Stimulated activated CD8-positive, alpha-beta memory T cell treated with anti-CD3 and anti-CD28 coated beads, Interleukin-15, amount 100 ng/mL, for 24 hours (primary cell): Measurements from ENCODE around the gene OFD1.
"Not testable (repeated sequence)": the region's sequence is repeated elsewhere in the genome, so short reads cannot be mapped to it uniquely, and the experiment has no call there.

Experiments
- DNase-seq: peaks from one replicate; pipeline ENCODE4 v3.0.0-alpha.2; 2020; ENCODE audit warnings: low read depth

Gene OFD1

DNA sequence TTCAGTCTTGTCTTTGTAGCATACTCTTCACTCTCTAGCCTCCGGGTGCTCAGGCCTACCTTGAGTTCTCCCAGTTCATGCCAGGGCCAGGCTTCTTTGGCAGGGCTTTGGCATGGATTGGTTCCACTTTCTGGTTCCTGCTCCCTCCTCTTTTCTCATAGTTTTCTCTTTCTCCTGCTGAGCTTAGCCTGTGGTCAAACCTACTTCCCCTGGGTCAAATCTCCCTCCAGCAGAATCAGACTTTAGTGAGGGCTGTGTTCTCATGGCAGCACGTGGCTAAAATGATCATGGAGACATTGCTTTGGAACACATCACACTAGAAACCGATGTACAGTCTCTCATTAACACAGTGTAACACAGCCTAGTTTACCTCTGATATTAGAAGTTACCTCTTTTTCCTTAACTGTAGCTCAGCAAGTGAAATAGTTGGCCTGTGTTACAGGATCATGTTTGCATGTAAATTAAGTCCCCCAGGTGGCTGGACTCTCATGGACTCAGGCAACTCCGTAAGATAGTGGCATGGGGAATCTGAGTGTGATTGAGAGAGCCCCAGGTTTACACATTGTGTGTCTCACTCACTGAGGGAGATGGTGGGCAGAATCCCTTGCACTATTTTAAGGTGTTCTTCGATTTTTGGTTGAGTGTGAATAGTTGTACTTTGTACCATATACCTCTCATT is 32.3 kb upstream of the OFD1 start:
- DNase-seq, result no peak

DNA sequence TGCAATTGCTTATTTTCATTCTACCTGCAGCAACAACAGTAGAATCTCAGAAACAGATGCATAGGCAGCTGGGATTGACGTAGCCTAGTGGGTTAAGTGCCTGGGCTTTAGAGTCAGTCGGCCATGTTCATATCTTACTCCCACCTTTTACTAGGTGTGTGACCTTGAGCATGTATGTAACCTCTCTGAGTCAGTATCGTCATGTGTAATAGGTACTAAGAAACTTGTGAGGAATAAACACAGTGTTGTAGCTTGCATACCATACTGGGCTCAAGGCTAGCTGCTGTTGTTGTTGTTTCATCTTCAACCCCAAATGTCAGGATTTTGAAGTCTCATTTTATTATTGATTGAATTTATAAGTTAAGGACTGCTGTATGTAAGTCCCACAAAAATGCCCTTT is 31.4 kb upstream of the OFD1 start:
- no peak for DNase-seq

DNA sequence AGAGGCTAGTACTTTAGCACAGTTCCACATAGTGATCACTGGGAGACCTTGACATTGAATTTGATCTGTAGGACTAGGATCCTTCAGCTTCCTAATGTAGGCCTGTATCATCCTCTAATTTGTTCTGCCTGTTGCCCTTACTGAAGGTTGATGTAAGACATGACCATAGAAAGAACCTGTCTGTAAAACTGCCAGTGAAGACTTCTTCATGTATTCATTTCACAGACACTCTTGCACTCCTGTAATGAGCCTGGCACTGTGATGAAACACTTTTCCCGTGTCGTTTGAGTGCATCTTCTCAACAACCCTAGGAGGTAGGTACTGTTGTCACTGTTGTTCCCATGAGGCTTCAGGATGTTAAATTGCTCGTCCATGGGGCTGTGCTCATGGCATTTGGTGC is 31.0 kb upstream of the OFD1 start:
- no peak for DNase-seq

DNA sequence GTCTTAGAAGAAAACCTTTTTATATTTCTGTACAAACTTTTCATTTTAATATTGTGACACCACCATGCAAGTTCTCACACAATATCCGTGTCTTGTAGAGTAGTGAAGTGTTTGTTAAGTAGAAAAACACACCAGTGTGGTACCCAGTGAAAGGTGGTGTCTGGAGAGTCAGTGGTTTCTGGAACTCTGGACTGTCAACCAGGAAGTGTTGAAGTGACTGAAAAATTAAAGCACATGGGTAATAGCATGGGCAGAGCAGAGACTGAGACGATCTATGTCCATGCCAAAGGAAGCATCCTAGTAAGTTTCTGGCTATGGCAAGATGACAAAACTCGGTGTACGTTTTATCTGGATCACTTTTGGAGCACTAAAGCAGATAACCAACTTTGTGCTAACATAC is 23.4 kb upstream of the OFD1 start:
- no peak for DNase-seq

DNA sequence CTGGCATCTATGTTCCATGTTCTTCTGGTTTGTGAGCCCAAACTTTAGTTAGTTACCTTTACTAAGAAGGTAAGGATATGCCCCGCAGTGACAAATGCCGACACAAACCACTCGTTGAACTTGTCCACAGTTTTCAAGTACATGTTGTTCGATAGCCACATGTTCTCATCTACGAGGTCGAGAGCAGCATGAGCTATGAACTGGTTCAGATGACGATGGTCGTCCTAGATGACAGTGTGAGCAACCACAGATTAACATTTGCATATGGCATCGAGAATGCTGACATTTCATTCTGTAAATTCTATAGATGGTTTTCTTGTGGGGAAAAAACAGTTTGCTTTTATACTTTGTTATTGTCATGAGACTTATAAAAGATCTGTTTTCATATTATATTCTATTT is 18.1 kb upstream of the OFD1 start:
- DNase-seq, result no peak

DNA sequence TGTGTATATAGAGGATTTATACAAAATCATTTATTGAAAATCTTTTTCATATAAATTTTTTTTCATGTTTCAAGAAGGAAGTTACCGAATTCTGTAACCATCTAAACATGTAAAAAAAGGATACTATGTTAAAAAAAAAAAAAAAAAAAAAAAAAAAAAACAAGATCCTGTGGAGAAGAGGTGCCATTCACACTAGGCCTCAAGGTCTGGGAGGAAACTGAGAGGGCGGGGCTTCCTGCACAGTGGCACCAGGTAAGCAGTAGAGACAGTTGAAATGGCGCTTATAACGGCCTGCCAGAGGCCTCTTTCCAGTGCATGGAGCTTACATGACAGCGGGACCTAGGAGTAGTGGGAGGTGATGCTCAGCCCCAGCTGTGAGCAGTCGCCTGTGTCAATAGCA is 17.6 kb upstream of the OFD1 start:
- DNase-seq, result no peak

DNA sequence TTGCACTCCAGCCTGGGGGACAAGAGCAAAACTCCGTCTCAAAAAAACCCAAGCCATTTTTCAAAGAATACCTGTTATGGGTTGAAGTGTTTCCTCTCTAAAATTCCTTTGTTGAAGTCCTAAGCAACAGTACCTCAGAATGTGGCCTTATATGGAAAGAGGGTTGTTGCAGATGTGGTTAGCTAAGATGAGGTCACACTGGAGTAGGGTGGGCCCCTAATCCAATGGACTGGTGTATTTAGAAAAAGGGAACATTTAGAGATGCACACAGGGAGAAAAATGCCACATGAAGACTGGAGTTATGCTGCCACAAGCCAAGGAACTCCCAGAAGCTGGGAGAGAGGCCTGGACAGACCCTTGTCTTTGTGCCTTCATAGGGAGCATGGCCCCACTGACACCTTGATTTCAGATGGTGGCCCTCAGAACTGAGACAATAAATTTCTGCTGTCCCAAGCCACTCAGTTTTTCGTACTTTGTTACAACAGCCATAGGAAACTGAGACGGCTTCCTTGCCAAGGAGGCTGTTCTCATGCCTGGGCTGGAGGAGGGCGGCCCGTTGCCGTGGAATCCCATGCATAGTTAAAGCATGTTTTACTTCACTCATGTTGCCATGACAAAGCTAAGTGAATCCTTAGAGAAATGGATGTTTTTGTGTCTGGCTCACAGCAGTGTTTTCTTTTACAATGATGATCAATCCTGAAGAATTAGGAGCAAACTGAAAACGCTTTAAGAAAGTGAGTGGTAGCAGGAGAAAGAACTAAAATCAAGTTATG is 16.7 kb upstream of the OFD1 start:
- DNase-seq, result no peak

DNA sequence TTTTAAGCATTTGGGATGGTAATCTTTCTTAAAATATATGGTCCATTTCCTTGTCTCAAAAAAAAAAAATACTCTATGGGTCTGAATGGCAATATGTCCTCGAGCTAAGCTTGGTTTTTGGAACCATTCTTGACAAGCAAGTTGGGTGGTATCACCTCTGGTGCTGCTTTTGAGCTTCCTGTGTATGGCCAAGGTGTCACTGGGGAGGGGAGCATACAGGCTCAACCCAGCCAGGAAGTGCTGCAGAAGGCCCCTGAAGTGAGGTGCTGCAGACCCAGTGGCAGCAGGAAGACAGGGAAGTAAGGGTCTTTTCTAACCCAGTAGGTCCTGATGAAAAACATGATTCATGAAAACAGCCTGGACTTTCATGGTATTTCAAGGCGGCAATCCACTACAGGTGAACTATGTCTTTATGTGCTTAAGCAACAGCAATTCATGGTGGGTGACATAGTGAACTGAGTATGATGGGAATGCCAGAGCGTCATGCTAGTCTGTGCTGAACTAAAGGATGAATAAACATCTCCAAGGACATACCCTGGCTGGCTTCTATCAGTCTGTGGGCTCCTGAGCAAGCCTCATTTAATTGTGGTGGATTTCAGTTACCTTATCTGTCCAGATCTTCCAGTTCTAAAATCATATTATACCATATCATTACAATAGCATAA is 15.2 kb upstream of the OFD1 start:
- DNase-seq, result no peak

DNA sequence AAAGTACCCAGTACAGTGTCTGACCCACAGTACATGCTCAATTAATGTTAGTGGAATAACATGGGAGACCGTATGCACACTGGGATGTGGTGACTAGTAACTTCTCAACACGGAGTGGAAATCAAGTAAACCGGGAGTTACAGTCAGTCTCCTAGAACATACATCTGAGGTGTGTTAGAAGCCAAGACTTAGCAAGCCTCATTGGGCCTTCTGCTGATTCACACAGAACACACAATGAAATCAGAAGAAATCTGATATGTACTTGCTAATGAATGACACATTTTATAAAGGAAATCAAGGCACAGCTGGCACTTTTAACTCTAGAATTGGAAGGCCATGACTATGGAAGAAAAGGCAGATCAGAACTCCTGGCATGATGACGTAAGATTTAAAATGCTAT is 13.2 kb upstream of the OFD1 start:
- no peak for DNase-seq

DNA sequence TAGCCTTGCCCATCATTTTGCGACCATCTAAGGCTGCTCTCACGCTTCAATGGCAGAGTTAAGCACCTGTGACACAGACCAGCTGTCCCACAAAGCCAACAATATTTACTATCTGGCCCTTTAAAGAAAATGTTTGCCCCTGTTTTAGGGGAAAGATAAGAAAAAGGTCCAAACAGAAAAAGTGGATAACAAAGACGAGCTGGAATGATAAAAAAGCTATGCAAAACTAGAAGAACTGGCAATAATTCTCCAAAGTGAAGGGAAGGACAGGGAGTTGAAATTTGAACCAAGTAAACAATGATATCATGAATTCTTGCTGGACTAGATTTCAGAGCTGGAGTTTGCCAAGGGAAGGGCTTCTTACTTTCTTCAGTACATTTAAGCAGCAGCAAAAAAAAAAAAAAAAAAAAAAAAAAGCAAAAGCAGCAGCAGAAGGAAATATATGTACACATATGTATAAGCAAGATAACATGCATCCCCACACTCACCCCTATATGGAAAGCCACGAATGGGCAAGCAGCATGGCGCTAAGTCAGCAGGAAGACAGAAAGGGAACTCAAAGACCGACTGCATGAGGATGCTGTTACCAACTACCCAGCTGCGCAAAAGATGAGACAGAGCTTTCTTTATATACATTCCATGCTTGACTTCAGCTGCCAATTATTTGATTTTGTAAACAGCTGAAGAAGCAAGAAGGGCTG is 12.6 kb upstream of the OFD1 start:
- DNase-seq, result no peak

DNA sequence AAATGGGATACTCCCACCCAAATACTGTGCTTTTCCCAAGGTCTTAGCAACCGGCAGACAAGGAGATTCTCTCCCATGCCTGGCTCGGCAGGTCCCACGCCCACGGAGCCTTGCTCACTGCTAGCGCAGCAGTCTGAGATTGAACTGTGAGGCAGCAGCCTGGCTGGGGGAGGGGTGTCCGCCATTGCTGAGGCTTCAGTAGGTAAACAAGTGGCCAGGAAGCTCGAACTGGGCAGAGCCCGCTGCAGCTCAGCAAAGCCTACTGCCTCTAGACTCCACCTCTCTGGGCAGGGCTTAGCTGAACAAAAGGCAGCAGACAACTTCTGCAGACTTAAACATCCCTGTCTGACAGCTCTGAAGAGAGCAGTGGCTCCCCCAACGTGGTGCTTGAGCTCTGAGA is 9.7 kb upstream of the OFD1 start:
- DNase-seq, result not testable (repeated sequence)

DNA sequence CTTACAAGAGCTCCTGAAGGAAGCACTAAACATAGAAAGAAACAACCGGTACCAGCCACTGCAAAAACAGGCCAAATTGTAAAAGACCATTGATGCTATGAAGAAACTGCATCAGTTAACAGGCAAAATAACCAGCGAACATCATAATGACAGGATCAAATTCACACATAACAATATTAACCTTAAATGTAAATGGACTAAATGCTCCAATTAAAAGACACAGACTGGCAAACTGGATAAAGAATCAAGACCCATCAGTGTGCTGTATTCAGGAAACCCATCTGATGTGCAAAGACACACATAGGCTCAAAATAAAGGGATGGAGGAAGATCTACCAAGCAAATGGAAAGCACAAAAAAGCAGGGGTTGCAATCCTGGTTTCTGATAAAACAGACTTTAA is 8.0 kb upstream of the OFD1 start:
- not testable (repeated sequence) for DNase-seq

DNA sequence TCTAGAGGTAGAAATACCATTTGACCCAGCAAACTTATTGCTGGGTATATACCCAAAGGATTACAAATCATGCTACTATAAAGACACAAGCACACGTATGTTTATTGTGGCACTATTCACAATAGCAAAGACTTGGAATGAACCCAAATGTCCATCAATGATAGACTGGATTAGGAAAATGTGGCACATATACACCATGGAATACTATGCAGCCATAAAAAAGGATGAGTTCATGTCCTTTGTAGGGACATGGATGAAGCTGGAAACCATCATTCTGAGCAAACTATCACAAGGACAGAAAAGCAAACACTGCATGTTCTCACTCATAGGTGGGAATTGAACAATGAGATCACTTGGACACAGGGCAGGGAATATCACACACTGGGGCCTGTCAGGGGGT is 4.0 kb upstream of the OFD1 start:
- not testable (repeated sequence) for DNase-seq

DNA sequence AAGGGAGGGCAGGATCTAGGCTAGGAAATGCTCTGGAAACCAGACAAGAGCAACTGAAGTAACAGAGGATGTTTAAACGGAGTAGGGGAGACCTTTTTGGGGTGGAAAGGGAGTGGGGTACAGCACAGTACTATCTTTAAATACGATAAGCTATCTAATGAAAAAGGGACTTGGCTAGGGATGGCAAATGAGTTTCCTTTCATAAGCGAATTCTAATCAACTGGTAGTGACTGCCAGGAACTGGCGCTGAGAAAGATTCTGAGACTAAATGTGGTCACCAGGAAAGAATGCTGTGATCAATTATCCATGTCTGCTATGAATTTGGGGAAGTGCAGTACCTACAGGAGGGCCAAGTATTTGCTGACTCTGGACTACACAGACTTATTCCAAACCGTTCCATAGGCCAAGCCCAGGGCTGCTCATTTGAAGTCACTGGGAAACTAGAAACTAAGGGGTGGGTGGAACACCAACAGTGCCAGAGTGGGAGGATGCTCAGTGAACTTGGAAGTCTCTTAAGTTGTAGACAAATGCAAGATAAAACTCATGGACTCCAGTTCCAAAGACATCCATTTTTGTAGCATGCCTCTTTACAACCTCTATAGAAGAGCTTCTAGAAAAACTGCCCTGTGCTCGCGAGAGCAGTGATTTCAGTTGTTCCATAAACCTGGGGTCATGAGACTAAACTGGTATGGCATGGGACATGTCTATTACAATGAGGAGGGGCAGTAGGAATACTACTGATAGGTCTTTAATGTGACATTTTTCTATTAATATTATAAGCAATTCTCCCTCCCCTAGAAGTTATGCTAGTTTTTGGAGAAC is 2.1 kb upstream of the OFD1 start:
- no peak for DNase-seq

DNA sequence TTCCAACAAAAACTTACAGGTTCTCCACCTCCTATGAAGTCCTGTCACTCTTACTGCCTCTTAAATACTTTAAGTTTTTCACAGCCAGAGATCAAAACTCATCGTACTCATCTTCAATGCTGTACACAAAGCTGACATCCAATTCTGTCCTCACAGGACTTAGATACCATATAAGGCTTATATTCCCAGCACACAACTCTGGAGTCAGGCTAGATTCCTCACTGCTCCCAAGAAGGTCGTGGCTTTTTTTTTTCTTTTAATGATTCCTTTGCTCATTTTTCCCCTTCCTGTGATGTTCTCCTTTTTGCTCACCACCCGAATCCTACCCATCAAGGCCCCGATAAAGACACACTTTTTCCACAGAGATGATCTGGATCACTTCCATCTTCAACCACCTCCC is 1.0 kb upstream of the OFD1 start:
- DNase-seq, result no peak

DNA sequence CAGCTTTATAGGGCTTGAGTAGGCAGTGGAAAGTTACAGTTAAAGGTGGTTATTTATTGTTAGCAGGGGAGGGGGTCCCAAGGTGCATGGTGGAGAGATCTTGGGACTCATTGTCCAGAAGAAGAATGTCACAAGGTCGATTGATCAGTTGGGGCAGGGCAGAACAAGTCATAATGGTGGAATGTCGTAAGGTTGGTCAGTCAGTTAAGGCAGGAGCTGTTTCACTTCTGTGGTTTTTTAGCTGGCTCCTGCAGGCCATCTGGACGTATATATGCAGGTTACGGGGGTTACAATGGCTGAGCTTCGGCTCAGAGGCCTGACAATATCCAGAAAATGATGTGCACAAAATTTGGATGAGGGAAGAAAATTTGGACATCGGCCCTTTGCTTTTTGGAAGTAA is 7.1 kb downstream of the OFD1 start:
- no peak for DNase-seq

DNA sequence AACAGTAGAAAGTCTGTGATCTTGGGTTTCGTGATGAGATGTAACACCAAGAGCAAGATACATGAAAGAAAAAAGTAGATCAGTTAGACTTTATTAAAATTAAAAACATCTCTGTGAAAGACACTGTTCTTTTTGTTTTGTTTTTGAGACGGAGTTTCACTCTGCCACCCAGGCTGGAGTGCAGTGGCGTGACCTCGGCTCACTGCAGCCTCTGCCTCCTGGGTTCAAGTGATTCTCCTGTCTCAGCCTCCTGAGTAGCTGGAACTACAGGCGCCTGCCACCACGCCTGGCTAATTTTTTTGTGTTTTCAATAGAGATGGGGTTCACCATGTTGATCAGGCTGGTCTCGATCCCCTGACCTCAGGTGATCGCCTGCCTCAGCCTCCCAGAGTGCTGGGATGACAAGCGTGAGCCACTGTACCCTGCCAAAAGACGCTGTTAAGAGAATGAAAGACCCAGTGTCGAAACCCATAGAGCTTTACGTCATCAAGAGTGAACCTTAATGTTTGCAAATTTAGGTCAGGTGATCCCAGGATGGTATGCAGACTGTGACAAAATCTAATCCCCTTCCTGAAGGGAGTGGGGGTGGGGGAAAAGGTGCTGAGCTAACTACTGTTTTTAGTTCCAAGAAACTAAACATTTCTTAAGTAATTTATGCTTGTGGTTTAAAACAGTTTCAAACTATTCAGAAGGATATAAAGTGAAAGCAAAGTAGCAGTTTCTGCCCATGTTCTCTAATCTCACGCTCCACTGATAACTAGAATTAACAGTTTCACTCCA is 8.0 kb downstream of the OFD1 start:
- no peak for DNase-seq

DNA sequence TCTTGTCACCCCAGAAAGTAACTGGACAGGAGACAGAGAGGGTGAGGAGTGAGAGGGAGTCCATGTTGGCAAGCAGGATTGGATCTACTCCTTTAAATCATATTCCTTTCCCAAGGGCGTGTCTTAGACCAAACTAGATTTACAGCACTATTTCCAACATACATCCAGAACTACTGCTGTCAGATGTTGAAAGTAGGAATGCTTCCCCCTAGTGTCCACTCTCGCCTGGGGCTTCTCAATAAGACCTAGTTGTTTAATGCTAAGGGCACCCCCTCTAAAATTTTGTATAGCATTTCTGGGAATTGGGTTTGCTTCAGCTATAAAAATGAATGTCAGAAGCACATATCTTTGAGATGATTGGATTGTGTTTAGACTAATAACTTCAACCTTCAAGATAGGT is 13.3 kb downstream of the OFD1 start:
- DNase-seq, result no peak

DNA sequence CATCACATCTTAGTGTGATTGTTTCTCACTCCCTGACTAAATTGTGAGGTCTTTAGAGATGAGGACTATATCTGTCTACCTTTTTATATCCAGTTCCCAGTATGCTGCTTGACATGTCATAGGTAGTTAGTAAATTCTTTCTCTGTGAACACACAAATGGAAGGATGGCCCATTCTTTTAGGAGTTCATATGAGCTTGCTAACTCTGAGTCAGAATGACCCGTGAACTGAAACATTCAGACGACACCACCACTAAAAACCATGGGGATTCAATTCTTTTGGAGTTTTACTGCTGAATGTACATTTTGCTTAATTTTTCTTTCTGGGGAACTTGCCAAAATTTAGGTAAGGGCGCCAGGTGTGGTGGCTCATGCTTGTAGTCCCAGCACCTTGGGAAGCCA is 13.9 kb downstream of the OFD1 start:
- no peak for DNase-seq

DNA sequence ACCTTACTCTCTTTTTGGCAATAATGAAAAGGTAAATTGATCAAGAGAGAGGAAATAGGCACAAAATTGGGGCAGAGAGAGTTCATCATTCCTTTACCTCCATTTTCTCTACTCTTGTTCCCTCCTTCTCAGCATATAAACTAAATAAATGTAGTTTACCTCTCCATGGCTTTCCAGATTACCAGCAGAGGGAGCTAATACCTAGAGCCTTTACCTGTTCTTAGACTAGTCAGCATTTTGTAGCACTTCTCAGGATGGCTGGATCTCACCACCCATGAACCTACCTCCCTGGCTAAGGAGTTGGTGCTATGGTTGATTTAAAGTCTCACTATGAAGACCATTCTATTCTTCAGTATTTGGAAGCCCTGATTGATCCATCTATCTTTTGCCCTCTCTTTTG is 15.7 kb downstream of the OFD1 start:
- DNase-seq, result no peak

DNA sequence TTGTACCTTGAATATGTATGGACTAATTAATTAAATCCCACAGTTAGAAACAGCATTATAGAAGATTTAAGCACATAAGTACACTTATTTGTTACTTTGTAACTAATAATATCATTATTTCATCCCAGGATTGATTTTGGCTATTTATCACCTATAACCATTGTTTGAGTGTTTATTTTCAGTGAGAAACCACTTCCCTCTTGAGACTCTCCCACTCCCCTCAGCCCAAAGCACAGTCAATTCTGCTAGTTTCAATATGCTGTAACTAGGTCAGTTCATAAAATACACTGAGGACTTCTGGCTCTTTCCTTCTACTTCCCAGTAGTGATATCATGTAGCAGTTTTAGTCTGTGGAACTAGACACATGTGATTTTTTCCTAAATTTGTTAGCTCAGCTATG is 16.3 kb downstream of the OFD1 start:
- DNase-seq, result no peak
